Stomach smooth muscle (tissue), 2 donors: ENCODE results near the gene STK35.
"Not testable (repeated sequence)": the region's sequence is repeated elsewhere in the genome, so short reads cannot be mapped to it uniquely, and the experiment has no call there.

Experiments used
- H3K27ac ChIP-seq: one replicate; pipeline ENCODE4 v1.7.0; 2013; ENCODE audit warnings: mild to moderate bottlenecking, low read length, inconsistent platforms
- H3K27me3 ChIP-seq, 2 donors: one replicate each; pipeline ENCODE4 v1.7.0; 2013; ENCODE audit warnings: low read length in 2 of 2; ENCODE audit not compliant: insufficient read depth in 2 of 2, control insufficient read depth in 1 of 2
- H3K36me3 ChIP-seq, 2 donors: one replicate each; pipeline ENCODE4 v1.7.0; 2013; ENCODE audit warnings: low read length in 2 of 2; ENCODE audit not compliant: control insufficient read depth in 2 of 2, insufficient read depth in 2 of 2
- H3K4me1 ChIP-seq: one replicate; pipeline ENCODE4 v1.7.0; 2013; ENCODE audit warnings: low read length; ENCODE audit not compliant: control insufficient read depth, insufficient read depth
- H3K4me3 ChIP-seq, 2 donors: one replicate each; pipeline ENCODE4 v1.7.0; 2013; ENCODE audit warnings: low read length in 2 of 2
- H3K9ac ChIP-seq, 2 donors: one replicate each; pipeline ENCODE4 v1.7.0; 2013; ENCODE audit warnings: low read length in 2 of 2, mild to moderate bottlenecking in 1 of 2
- H3K9me3 ChIP-seq, 2 donors: one replicate each; pipeline ENCODE4 v1.7.0; 2013; ENCODE audit warnings: low read length in 2 of 2; ENCODE audit not compliant: control insufficient read depth in 2 of 2
- donor health status: healthy.
- donor health status: Pancreatic carcinoma.

STK35 gene

DNA sequence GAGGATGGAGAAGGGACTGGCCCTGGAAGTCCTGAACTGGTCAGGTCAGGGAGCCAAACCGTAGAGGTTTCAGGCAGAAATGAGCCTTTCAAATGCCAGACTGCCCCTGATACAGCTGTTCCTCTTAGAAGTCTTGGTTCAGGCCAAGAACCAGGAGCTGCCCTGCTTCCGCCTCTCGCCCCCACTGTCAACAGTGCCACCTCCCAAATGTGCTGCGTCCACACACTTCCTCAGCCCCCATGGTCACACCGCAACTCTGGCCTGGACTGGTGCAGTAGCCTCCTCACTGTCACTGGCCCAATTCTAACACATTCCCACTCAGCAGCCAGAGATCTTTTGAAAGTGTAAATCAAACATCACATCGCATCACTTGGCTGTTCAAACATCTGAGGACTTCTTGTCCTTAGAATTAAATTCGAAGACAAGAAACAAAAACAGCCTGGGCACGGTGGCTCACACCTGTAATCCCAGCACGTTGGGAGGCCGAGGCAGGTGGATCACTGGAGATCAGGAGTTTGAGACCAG lies 69.7 kb downstream of the STK35 start:
- Histone ChIP-seq H3K4me1 (peaks cover 3% of the 10 kb centered on the region), H3K27ac (no peak overlapping the region), H3K9me3 (no peaks in the 10 kb centered on the region), H3K9ac (no peak overlapping the region), H3K27me3 (peaks cover 0 to 5% of the 10 kb centered on the region in 2 donors), H3K36me3 (no peaks in the 10 kb centered on the region), H3K4me3 (no peak overlapping the region)

DNA sequence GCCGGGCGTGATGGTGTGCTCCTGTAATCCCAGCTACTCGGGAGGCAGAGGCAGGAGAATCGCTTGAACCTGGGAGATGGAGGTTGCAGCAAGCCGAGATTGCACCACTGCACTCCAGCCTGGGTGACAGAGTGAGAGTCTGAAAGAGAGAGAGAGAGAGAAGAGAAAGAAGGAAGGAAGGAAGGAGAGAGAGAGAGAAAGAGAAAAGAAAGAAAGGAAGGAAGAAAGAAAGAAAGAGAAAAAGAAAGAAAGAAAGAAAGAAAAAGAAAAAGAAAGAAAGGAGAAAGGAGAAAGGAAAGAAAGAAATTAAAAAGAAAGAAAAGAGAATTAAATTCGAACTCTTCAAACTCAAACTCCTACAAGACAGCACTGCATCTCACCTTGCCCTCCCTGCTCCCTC lies 70.2 kb downstream of the STK35 start:
- H3K36me3 ChIP-seq, H3K9ac ChIP-seq, H3K4me1 ChIP-seq, H3K27me3 ChIP-seq, H3K9me3 ChIP-seq, H3K4me3 ChIP-seq, H3K27ac ChIP-seq: not testable (repeated sequence)

DNA sequence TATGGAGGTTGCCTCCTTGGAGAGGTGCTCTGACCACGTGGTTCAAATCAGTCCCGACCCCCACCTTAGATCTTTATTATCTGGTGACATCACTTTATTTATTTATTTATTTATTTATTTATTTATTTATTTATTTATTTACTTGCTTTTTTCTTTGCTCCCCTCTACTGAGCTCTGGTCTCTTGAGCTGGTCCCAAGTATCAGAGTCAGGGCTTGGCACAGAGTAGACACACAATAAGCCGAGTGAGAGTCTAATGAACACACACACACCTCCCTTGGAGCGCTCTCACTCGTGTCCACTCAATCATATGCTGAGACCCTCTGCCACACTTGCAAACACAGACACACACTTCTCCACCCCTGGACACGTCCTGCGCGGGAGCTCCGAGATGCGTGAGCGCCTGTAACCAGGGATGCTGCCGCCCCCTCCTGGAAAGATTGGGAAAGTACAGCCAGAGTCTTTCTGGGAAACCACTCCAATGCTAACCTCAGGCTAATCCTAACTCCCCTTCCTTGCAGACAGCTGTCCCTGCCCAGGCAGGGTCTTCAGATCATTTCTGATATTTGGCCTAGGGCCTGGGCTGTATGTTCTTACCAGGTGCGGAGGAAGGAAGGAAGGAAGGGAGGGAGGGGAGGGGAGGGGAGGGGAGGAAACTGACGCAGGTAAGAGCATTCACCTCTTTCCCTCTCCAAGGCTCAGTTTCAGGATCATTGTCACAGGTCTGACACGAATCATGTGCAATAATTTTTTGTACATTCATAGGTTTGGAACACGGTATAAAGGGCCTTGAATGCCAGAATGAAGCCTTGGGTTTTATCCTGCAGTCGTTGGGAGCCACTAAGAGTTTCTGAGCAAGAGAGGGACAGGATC lies 70.9 kb downstream of the STK35 start:
- peaks cover 3% of the 10 kb centered on the region for H3K4me1 ChIP-seq
- H3K27ac ChIP-seq, result no peak overlapping the region
- no peaks in the 10 kb centered on the region for H3K36me3 ChIP-seq
- H3K4me3 ChIP-seq, result peak overlapping the region in 1 of 2 donors; percentile 40
- H3K9me3 ChIP-seq, result no peaks in the 10 kb centered on the region
- H3K9ac ChIP-seq, result no peak overlapping the region
- H3K27me3 ChIP-seq, result peaks cover 0 to 5% of the 10 kb centered on the region in 2 donors

DNA sequence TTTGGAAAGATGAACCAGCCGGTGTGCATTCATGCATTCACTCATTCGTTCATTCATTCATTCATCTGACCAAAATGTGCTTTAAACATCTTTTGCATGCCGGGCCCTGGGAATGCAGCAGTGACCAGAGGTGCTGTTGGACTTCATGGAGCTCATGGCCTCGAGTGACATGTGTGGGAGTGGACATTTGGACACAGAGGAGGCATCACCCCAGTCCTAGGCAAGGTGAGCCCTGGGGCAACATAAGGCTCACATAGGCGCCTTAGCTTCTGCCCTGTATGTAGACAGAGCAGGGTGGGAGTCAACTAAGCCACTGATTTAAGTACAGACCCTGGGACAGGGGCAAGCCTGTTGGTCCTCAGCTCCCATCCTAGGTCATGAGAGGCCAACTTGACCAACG lies 71.6 kb downstream of the STK35 start:
- H3K27ac ChIP-seq, result no peak overlapping the region
- H3K27me3 ChIP-seq, result peaks cover 0 to 8% of the 10 kb centered on the region in 2 donors
- no peak overlapping the region for H3K9ac ChIP-seq
- H3K4me3 ChIP-seq, result no peak overlapping the region
- no peaks in the 10 kb centered on the region for H3K9me3 ChIP-seq
- peaks cover 3% of the 10 kb centered on the region for H3K4me1 ChIP-seq
- no peaks in the 10 kb centered on the region for H3K36me3 ChIP-seq

DNA sequence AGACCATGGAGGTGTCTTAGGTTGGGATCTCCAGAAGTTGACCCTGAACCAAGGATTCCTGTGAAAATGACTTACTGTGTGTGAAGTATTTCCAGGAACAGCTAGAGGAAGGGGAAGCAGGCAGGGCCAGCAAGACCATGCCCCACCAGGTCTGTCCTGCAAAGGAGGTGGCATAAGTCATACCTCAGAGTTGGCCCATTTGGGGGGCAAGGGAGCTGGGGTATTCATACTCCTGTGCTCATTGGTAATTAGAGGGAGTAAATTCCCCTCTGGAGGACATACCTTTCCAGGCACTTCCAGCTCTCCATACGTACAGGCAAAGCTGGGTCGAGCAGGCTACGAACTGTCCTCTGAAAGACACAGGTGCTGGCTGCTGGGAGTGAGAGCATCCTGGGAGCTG lies 72.4 kb downstream of the STK35 start:
- Histone ChIP-seq H3K4me3 (no peak overlapping the region), H3K9ac (no peak overlapping the region), H3K4me1 (peaks cover 3% of the 10 kb centered on the region), H3K27me3 (peaks cover 0 to 10% of the 10 kb centered on the region in 2 donors), H3K36me3 (no peaks in the 10 kb centered on the region), H3K9me3 (no peaks in the 10 kb centered on the region), H3K27ac (no peak overlapping the region)

DNA sequence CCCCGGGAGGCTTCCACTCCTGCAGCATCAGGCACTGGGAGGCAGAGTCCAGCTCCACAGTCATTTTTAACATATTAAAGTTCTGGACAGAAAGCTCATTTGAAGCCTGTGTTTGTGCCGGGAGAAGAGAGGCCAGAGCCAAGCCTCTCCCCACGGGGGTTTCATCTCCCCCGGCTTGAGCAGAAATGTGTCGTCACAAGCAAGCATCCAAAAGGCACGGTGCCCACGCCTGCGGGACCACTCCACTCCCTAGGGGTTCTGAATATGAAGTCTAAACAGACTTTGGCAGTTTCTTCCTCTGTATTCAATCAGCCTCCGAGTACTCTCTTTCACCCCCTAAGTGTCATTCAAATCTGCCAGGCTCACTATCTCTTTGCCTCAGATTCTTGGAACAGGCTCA lies 75.3 kb downstream of the STK35 start:
- no peak overlapping the region for H3K9ac ChIP-seq
- no peak overlapping the region for H3K4me3 ChIP-seq
- H3K27ac ChIP-seq, result no peak overlapping the region
- H3K9me3 ChIP-seq, result no peaks in the 10 kb centered on the region
- H3K4me1 ChIP-seq, result peaks cover 3% of the 10 kb centered on the region
- peaks cover 0 to 10% of the 10 kb centered on the region in 2 donors for H3K27me3 ChIP-seq
- H3K36me3 ChIP-seq, result no peaks in the 10 kb centered on the region

DNA sequence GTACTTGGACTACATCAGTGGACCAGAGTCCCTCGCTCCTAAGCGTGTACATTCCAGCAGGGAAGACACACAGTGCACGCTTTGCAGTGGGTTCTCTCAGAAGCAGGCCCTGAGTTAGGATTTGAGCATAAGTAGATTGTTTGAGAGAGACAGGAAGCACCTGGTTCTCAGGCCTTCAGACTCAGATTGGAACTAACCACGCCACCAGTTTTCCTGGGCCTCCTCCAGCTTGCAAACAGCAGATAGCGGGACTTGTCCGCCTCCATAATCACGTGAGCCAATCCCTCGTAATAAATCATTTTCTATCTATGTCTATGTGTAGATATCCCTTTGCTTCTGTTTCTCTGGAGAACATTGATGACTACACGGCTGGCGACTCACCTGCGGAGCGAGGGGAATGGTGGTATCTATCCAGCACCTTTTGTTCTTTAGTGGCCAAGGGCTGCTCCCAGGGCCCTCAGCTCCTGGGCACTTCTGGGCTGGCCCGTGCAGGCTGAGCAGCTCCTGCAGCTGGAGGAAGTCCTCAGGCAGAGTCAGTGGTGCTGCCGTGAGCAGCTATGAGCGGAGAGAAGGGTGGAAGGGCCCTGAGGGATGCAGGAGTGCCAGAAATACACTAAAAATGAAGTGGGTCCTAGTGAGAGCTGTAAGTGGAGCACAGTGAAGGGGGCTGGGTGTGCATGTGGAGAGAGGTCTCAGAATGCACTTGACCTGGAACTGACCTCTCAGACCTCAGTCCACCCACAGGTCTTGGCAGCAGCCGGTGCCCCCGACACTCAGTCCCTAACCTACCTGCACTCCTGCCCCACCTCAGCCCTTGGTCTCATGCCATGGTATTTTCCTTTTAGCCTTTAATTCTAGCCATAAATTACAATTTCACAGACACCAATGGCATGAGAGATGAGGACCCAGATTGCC lies 76.9 kb downstream of the STK35 start:
- no peak overlapping the region for H3K27ac ChIP-seq
- no peaks in the 10 kb centered on the region for H3K9me3 ChIP-seq
- H3K4me1 ChIP-seq, result no peaks in the 10 kb centered on the region
- H3K4me3 ChIP-seq, result no peak overlapping the region
- H3K27me3 ChIP-seq, result peaks cover 0 to 5% of the 10 kb centered on the region in 2 donors
- no peaks in the 10 kb centered on the region for H3K36me3 ChIP-seq
- H3K9ac ChIP-seq, result no peak overlapping the region

DNA sequence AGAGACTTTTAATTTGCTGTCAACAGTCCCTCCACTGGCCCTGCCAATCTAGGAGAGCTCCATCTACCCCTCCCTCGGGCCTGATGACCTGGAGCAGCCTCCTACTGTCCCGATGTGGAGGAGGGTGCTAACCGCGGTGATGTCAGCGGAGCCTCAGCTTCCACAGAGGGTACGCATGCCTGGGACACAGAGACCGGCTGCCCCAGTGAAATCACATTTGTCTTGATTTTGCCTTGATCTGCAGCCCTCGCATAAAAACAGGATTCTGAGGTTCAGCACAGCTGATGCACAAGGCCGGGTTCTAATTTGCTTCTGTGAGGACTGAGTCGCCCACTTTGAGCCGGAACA lies 77.6 kb downstream of the STK35 start:
- Histone ChIP-seq H3K27ac (no peak overlapping the region), H3K9me3 (no peaks in the 10 kb centered on the region), H3K4me3 (no peak overlapping the region), H3K9ac (no peak overlapping the region), H3K36me3 (no peaks in the 10 kb centered on the region), H3K4me1 (no peaks in the 10 kb centered on the region), H3K27me3 (peaks cover 0 to 5% of the 10 kb centered on the region in 2 donors)

DNA sequence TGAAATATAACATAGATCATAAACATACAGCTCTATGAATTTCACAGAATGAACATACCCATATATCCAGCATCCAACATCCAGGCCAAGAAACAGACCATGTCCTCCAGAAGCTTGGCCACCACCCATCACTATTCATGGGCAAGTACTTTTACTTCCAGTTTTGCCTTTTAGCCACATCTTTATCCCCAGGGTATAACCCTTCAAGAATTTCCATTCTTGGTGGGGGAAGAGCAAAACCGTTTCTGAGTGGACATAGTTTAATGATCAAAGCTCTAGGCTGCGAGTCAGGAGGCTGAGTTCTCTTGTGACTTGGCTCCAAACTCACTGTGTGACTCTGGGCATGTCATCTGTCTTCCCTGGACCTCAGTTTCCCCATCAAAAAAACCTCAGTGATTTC lies 78.3 kb downstream of the STK35 start:
- Histone ChIP-seq H3K36me3 (no peaks in the 10 kb centered on the region), H3K4me1 (no peaks in the 10 kb centered on the region), H3K9me3 (no peaks in the 10 kb centered on the region), H3K27ac (no peak overlapping the region), H3K9ac (no peak overlapping the region), H3K4me3 (no peak overlapping the region), H3K27me3 (peaks cover 0 to 5% of the 10 kb centered on the region in 2 donors)

DNA sequence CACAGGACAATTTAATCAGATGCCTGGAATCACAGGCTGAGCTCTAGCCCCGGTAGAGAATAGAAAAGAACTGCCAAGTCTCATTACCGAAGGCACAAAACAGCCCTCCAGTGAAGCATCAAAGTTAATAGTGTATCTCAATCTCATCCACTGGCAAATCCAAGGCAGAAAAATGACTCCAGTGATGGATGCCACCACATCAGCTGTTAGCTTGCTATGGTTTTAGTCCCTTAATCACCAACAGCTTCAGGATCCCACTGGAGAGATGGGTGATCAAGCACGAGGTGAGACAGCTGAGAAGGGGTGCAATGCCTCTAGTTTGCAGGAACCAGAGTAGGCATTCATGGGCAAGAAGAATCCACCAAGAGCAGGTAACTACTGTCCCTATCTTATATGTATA lies 81.8 kb downstream of the STK35 start:
- no peak overlapping the region for H3K27ac ChIP-seq

More for the DNA sequence above, 81.8 kb downstream of the STK35 start:
- no peaks in the 10 kb centered on the region for H3K4me1 ChIP-seq
- no peak overlapping the region for H3K4me3 ChIP-seq
- peaks cover 0 to 2% of the 10 kb centered on the region in 2 donors for H3K27me3 ChIP-seq
- H3K9ac ChIP-seq, result no peak overlapping the region
- peaks cover 0 to 4% of the 10 kb centered on the region in 2 donors for H3K9me3 ChIP-seq
- no peaks in the 10 kb centered on the region for H3K36me3 ChIP-seq
